Parathyroid adenoma (tissue), 2 donors: ENCODE results near the gene DDAH1.

Source experiments
- H2AFZ ChIP-seq: fragments of 300-600 bp; sonication (generic); one replicate; pipeline ENCODE4 v1.7.0; 2017; ENCODE audit warnings: antibody characterized with exemption, mild to moderate bottlenecking
- H3K27ac ChIP-seq: fragments of 300-600 bp; sonication (generic); one replicate; pipeline ENCODE4 v1.7.0; 2017
- H3K27me3 ChIP-seq: fragments of 300-600 bp; sonication (generic); one replicate; pipeline ENCODE4 v1.7.0; 2017; ENCODE audit warnings: low read length; ENCODE audit not compliant: control insufficient read depth, insufficient read depth
- H3K36me3 ChIP-seq: fragments of 300-600 bp; sonication (generic); one replicate; pipeline ENCODE4 v1.7.0; 2017; ENCODE audit warnings: low read length; ENCODE audit not compliant: control insufficient read depth, insufficient read depth
- H3K4me1 ChIP-seq: fragments of 300-600 bp; sonication (generic); one replicate; pipeline ENCODE4 v1.7.0; 2017; ENCODE audit warnings: control low read depth
- H3K4me2 ChIP-seq: fragments of 300-600 bp; sonication (generic); one replicate; pipeline ENCODE4 v1.7.0; 2017; ENCODE audit warnings: low read length
- H3K4me3 ChIP-seq: fragments of 300-600 bp; sonication (generic); one replicate; pipeline ENCODE4 v1.7.0; 2017; ENCODE audit warnings: low read depth, low read length
- H3K79me2 ChIP-seq: fragments of 300-600 bp; sonication (generic); one replicate; pipeline ENCODE4 v1.7.0; 2017; ENCODE audit warnings: control low read depth
- H3K9ac ChIP-seq: fragments of 300-600 bp; sonication (generic); one replicate; pipeline ENCODE4 v1.7.0; 2017; ENCODE audit warnings: mild to moderate bottlenecking
- H3K9me3 ChIP-seq: fragments of 300-600 bp; sonication (generic); one replicate; pipeline ENCODE4 v1.7.0; 2017; ENCODE audit warnings: low read length; ENCODE audit not compliant: control insufficient read depth
- TF ChIP-seq, protein P1 (sequence below): fragments of 300-600 bp; sonication (generic); IDR thresholded peaks from one replicate; pipeline ENCODE4 v1.7.0; 2017; ENCODE audit warnings: antibody characterized with exemption, mild to moderate bottlenecking
- donor health status: primary hyperparathyroidism.

Gene DDAH1

GRCh38 chr1:85320371-85321131, 144.4 kb downstream of the DDAH1 start:
- peak overlapping the region; percentile 22 for H2AFZ ChIP-seq
- H3K27me3 ChIP-seq: no peaks in the 10 kb centered on the region
- H3K79me2 ChIP-seq: no peaks in the 10 kb centered on the region
- H3K9me3 ChIP-seq: no peaks in the 10 kb centered on the region
- H3K27ac ChIP-seq: peak overlapping the region; percentile 61
- no peak overlapping the region for H3K4me2 ChIP-seq
- TF ChIP-seq, protein P1, sequence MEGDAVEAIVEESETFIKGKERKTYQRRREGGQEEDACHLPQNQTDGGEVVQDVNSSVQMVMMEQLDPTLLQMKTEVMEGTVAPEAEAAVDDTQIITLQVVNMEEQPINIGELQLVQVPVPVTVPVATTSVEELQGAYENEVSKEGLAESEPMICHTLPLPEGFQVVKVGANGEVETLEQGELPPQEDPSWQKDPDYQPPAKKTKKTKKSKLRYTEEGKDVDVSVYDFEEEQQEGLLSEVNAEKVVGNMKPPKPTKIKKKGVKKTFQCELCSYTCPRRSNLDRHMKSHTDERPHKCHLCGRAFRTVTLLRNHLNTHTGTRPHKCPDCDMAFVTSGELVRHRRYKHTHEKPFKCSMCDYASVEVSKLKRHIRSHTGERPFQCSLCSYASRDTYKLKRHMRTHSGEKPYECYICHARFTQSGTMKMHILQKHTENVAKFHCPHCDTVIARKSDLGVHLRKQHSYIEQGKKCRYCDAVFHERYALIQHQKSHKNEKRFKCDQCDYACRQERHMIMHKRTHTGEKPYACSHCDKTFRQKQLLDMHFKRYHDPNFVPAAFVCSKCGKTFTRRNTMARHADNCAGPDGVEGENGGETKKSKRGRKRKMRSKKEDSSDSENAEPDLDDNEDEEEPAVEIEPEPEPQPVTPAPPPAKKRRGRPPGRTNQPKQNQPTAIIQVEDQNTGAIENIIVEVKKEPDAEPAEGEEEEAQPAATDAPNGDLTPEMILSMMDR: no peak
- H3K36me3 ChIP-seq: no peaks in the 10 kb centered on the region
- no peak overlapping the region for H3K4me3 ChIP-seq
- H3K9ac ChIP-seq: no peak overlapping the region
- peaks cover 3% of the 10 kb centered on the region for H3K4me1 ChIP-seq

DNA sequence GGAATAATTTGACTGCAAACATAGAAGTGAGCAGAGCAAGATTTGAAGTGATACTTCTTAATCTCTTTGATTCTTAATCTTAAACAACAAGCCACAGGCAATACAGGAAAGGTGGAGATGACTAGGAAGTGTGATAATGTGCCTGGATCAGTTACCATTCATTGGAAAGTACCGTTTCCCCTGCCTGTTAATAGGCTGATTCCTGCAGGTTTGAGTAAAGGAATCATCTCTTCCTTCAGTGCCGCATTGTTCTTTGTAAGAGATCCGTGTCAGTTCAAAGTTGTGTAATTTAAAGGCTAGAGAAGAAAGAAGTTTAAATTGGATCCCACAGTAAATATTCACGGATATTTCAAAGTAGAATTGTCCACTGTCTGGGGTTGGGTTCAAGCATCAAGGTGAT, 145.0 kb downstream of the DDAH1 start:
- no peaks in the 10 kb centered on the region for H3K9me3 ChIP-seq
- no peak overlapping the region for H3K9ac ChIP-seq
- peak overlapping the region; percentile 61 for H3K27ac ChIP-seq
- peaks cover 3% of the 10 kb centered on the region for H3K4me1 ChIP-seq
- H3K4me3 ChIP-seq: no peak overlapping the region
- TF ChIP-seq, protein P1: no peak
- H2AFZ ChIP-seq: no peak overlapping the region
- H3K79me2 ChIP-seq: no peaks in the 10 kb centered on the region
- H3K4me2 ChIP-seq: no peak overlapping the region
- no peaks in the 10 kb centered on the region for H3K27me3 ChIP-seq
- H3K36me3 ChIP-seq: no peaks in the 10 kb centered on the region

- Histone ChIP-seq H3K36me3 (no peaks in the 10 kb centered on the region), H3K9ac (no peak overlapping the region), H3K4me2 (no peak overlapping the region), H2AFZ (no peak overlapping the region), H3K27me3 (no peaks in the 10 kb centered on the region), H3K27ac (no peak overlapping the region), H3K4me1 (peaks cover 3% of the 10 kb centered on the region), H3K4me3 (no peak overlapping the region), H3K79me2 (no peaks in the 10 kb centered on the region), H3K9me3 (no peaks in the 10 kb centered on the region)
- TF ChIP-seq, protein P1: no peak
Measured at GRCh38 chr1:85319491-85319890, 145.5 kb downstream of the DDAH1 start.

DNA sequence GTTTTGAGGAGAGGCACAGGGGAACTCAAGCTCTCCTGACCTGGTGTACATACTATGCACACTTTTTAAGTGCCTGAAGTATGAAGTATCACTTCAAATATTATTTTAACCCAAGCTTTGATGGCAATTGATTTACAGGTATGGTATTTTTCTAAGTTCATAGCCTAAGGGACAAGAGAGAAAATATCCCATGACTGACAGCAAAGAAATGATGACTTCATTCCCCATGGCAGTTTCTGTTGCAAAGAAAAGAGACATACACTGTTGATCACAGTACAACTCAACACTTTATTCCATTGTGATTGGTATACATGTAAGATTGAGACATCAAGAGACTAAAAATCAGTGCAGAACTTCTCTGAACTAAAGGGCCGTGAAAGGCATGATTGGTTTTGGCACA, 146.7 kb downstream of the DDAH1 start:
- Histone ChIP-seq H3K4me2 (no peak overlapping the region), H3K9ac (no peak overlapping the region), H3K36me3 (no peaks in the 10 kb centered on the region), H3K9me3 (no peaks in the 10 kb centered on the region), H3K27me3 (no peaks in the 10 kb centered on the region), H3K4me1 (peaks cover 3% of the 10 kb centered on the region), H3K79me2 (no peaks in the 10 kb centered on the region), H3K27ac (no peak overlapping the region), H2AFZ (no peak overlapping the region), H3K4me3 (no peak overlapping the region)
- TF ChIP-seq, protein P1: no peak

GRCh38 chr1:85317560-85317959, 147.4 kb downstream of the DDAH1 start:
- Histone ChIP-seq H3K9ac (no peak overlapping the region), H3K79me2 (no peaks in the 10 kb centered on the region), H2AFZ (no peak overlapping the region), H3K27ac (no peak overlapping the region), H3K9me3 (no peaks in the 10 kb centered on the region), H3K4me3 (no peak overlapping the region), H3K36me3 (no peaks in the 10 kb centered on the region), H3K4me2 (no peak overlapping the region), H3K27me3 (no peaks in the 10 kb centered on the region), H3K4me1 (peaks cover 3% of the 10 kb centered on the region)
- TF ChIP-seq, protein P1: no peak
